ENCODE results near the gene TIAL1.
"Not testable (repeated sequence)": the region's sequence is repeated elsewhere in the genome, so short reads cannot be mapped to it uniquely, and the experiment has no call there.

Gene TIAL1

DNA sequence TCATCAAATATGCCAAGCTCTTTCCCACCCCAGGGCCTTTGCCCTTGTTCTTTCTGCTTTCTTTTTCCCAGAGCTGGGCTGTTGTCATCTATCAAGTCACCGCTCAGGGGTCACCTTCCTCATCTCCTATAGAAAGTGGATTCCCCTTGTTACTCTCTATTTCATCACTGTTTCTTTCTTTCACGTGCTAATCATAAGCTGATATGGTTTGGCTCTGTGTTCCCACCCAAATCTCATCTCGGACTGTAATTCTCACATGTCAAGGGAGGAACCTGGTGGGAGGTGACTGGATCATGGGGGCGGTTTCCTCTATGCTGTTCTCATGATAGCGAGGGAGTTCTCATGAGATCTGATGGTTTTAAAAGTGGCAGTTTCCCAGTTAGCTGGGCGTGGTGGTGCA, 17.0 kb upstream of the TIAL1 start:
- peak; percentile 13 for DNase-seq

DNA sequence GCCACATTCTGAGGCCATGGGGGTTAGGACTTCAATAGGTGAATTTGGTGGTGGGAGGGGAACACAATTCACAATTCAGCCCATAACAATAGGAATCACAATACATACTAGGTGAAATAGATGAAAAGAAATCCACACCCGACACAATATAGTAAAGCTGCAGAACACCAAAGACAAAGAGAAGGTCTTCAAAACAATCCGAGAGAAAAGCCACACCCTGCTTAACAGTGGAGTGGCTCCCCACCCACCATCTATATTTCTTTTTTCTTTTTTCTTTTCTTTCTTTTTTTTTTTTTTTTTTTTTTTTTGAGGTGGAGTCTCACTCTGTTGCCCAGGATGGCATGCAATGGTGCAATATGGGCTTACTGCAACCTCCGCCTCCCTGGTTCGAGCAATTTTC, 14.7 kb upstream of the TIAL1 start:
- no peak for DNase-seq

DNA sequence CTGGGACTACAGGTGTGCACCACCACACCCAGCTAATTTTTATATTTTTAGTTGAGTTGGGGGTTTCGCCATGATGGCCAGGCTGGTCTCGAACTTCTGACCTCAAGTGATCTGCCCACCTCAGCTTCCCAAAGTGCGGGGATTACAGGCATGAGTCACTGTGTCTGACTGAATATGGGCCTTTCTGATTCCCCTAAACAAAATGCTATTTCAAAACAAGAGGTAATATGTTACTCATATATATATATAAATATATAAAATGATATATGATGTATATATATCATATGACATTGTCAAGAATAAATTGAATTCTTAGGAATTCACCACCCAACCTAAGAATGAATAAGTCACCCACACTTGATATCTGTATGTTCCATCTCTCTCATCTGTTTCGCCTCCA, 12.8 kb upstream of the TIAL1 start:
- no peak for DNase-seq

DNA sequence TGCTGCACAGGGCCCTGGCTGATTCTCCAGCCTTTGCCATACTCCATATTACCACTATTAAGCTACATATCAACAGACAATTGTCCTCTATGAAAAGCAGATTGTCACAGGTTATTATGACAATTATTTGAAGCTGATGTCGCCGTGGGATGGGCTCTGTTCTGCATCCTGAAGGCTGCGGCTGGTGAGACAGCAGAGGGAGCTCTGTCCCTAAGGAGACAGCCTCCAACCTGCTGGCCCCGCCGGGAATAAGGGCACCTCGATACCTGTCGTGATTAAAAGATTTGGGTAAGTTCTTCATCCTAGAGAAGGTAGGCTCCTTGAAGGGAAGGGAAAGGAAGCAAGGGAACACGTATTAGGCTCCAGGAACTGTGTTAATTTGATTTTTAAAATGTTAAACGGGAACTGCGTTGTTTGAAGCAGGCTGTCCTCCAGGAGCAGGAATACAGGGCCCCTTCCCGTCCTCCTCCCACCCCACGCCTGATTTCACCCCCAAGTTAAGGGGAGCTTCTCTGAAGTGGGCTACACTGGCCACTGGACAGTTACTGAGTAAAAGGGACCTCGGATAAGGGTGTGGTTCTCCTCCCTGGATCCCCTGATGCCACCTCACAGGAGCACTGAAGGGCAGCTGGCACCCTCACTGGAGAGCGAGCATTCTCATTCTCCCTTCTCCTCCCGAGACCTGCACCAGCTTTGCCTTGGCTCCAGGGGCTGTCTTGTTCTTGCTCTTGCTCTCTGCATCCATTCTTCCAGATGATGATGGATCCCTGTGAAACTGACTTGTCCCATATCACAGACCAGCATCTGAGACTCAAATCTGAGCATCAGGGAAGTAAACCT, 11.8 kb upstream of the TIAL1 start:
- peak; percentile 57 for DNase-seq

DNA sequence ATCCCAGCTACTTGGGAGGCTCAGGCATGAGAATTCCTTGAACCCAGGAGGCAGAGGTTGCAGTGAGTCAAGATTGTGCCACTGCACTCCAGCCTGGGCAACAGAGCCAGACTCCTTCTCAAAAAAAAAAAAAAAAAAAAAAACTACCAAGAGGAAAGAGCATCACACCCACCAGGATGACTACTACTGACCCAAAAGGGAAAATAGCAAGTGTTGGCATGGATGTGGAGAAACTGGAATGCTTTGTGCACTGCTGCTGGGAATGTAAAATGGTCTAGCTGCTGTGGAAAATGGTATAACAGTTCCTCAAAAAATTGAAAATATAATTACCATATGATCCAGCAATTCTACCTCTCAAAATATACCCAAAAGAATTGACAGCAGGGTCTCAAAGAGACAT, 7.7 kb upstream of the TIAL1 start:
- no peak for DNase-seq

DNA sequence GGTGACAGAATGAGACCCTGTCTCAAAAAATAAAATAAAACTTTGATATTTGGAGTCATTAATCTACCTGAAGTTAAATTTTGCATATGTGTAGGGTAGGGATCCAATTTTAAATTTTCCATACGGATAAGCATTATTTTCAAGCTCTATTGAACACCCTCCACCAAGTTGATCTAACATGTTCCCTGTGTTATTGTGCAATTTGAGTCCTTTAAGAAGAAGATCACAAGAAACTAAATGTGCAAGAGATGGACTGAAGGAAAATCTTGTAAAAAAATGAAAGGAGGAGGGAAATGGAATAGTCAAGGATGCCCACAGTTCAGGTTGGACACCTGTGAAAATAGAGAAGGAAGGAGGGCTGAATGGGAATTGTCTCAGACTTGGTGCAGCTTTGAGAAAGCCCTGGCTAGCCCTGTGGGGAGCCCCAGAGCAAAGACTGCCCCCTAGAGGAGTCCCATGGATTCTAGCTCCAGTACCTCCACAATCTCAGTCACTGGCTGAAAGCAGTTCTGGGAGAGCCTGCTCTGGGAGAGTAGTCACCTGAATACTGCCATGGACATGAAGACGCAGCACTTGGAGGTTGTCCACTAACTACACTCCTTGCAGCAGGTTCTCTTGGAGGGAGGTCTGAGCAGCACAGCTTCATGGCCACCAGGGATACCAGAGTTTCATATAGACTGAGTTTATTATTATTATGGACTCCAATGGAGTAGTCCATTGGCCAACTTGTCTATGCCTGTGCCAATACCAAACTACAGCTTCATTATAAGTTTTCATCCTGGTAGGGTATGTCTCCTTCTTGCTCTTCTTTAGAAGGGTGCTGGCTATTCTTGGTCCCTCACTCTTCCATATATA, 5.7 kb upstream of the TIAL1 start:
- DNase-seq: peak; percentile 64

DNA sequence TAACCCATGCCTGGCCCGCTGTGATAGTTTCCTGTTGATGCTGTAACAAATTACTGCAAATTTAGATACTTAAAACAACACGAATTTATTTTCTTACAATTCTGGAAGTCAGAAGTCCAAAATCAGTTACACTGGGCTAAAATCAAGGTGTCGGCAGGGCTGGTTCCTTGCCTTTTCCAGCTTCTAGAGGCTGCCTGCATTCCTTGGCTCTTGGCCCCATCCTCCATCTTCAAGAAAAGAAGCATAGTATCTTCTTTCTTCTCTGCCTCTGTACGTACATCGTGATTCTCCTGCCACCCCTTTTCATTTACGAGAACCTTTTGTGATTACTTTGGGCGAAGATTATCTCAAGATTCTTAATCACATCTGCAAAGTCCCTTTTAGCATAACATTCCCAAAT, 1.6 kb upstream of the TIAL1 start:
- no peak for DNase-seq

DNA sequence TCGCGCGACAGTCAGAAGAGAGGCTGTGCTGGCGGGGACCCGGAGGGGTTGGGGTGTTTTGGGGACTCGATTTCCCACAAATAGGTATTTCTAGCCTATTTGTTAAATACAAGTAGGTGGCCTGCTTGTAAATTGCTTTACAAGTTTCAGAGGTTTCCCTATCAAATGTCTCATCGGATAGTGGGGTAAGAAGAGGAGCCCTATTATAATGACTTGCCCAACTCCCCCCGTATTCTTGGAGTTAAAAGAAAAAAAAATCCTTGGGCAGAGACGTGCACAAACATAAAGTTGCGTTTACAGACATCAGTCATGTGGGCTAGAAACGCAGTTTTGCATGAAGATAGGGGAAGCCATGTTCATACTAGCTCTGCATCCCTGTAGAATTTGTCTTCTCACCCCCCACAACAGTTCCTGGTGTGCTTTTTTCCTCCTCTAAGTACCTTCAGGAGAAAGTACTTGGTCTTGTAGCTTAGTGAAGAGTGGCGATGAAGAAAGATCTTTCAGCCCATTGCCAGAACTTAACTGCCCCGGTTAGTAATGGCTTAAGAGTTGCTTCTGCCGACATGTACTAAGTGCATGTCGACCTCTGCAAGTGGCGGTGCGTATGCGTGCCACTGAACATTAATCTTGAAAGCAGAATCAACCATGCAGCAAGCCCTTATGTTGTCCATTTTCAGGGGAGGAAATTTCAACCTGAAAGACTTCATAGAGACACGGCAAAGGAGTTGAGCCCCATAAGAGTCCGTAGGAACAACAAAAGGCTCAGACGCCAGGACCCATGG, 832 bp upstream of the TIAL1 start:
- DNase-seq: no peak

DNA sequence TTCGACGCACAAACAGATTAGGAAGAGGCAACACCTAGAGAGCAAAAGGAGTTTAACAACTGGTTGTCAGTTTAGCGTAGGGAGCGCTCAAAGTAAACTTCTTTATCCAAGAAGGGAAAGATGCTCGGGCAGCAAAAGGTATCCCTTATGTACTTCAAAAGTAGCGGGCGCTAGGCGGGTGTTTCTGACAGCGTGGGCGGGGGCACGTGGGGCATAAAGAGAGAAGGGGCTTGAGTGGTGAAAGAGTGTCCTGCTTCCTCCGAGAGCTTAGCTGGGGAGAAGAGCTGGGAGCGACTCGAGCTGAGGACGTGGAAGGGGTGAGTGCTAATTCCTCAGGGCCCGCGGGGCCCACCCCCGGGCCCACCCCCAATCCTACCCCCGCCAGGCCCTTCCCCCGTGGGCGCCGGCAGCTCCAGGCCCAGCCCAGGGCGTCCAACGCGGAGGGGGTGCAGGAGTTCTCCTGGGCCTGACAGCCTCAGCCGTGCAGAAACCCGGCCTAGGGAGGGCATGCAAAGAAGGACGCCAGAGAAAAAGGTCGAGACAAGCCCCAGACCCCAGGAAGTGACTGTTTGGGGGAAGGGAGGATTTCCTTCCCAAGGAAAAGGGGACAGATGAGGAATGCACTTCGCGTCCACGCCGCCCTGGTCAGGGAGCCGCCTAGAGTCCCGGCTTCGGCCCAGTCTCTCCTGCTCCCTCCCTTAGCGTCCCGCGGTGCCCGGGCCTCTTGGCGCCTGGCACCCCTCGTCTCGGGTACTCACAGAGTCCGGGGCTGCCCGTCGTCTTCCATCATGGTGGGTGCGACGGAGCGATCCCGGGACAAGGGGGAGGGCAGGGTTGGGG, 868 bp downstream of the TIAL1 start:
- peak; percentile 82 for DNase-seq

DNA sequence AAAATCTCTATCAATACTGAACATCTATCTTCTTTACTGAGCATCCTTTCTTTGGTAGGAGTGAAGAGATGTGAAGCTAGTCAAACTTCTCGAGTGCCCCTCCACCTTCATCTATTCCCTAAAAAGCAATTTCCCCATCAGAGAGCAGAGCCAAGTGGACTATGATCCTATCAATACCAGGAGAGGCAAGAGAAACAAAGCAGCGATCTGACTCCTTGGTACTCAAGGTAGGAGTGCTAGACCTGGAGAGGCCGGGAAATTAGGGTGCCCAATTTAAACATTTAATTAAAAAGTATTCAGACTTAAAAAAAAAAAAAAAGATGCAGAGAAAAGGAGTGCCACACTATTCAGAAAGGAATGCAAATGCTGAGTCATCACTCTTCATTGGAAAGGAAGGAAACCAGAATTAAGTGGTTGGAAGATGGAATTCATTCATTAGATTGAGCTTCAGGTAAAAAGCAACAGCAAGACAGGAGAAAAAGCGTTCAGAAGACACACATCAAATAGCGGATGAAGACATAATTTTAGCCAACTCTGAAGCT, 1.6 kb downstream of the TIAL1 start:
- no peak for DNase-seq

DNA sequence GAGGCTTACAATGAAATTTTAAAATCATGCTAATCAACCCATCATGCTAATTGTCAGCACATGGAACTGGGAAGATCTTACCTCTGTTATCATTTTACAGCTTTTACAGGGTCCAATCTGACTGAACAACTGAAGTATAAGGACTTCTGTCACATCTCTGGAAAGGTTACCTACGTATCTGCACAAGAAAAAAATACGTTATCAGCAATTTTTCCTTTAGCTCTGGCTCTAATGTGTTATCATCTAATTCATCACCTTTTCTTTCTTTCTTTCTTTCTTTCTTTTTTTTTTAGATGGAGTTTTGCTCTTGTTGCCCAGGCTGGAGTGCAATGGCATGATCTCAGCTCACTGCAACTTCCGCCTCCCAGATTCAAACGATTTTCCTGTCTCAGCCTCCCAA, 8.7 kb downstream of the TIAL1 start:
- no peak for DNase-seq

DNA sequence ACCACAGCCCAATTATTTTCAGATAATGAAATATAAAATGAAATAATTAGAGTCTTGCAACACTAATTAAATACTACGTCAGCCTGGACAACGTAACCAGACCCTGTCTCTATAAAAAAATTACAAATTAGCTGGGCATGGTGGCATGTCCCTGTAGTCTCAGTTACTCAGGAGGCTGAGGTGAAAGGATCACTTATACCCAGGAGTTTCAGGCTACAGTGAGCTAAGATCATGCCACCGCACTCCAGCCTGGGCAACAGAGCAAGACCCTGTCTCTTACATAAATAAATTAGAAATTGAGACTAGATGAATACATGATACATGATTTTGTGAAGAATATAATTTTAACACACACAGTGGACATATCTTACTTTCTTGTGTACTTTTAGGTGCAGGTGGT, 18.4 kb downstream of the TIAL1 start:
- DNase-seq: no peak

DNA sequence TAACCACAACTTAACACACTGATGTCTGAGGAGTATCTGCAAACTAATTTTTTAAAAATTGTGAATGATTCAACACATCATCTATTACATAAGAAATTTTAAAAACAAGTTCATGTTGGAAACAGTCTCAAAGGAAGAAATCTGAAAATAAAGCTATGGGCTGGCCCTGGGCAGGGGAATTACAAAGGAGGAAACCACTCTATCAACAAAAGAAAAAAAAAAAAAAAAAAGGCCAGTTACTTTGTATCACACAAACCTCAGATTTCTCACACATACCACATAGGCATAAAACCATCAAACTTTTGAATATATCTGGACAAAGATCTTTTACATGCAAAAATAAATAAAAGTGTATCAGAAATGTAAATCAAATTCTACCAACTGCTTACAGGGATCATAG, 20.8 kb downstream of the TIAL1 start:
- DNase-seq: no peak

DNA sequence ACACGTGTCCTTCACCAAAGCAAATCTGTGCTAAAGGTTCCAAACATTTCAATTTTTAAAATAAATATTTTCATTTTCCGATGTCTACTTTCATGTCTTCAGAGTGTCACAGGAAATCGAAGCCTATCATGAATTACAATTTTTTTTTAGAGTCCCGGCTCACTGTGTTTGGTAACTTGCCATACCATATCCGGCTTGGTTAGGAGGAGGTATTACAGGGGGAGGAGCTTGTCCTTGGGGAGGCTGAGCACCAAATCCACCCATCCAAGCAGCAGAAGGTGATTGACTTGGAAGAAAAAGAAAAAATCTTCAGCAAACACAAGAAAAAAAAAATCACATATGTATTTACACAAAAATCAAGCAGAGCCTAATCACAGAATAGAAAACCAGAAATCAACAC, 21.3 kb downstream of the TIAL1 start:
- DNase-seq: no peak

DNA sequence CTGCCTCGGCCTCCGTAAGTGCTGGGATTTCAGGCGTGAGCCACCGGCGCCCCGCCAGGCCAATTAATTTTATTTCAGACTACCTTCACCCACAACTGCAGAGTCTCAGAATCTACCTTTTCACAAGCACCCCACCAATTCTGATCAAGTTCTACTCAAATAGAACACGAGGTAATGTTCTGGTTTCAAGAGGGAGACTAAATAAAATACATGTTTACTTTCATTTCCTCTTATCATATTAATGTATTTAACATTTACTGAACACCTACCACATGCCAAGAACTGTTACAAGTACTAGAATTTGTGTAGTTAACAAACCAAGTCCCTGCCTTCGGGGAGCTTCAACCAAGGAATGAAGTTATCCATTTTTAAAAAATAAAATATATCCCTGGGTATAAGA, 28.8 kb downstream of the TIAL1 start:
- no peak for DNase-seq

DNA sequence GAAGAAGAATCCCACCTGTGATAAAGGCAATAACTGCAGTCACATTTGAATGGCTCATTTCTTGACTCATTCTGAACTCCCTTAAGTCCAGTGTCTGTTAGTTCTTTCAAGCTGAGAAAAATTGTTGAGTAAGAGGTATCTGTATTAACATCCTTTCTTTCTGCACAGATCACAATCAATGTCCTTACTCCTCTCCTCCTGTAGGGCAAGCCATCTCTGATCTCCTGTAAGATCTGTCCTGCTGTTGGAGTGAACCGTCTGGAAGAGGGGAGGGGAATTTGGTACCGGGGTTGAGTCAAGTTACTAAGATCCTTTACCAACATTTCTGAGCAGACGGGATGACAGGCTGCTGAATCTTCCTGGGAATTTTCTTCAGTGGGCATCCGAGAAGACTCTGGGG, 34.7 kb downstream of the TIAL1 start:
- no peak for DNase-seq

DNA sequence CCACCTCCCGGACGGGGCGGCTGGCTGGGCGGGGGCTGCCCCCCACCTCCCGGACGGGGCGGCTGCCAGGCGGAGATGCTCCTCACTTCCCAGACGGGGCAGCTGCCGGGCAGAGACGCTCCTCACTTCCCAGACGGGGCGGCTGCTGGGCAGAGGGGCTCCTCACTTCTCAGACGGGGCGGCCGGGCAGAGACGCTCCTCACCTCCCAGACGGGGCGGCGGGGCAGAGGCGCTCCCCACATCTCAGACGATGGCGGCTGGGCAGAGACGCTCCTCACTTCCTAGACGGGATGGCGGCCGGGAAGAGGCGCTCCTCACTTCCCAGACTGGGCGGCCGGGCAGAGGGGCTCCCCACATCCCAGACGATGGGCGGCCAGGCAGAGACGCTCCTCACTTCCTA, 37.3 kb downstream of the TIAL1 start:
- DNase-seq: peak; percentile 28

DNA sequence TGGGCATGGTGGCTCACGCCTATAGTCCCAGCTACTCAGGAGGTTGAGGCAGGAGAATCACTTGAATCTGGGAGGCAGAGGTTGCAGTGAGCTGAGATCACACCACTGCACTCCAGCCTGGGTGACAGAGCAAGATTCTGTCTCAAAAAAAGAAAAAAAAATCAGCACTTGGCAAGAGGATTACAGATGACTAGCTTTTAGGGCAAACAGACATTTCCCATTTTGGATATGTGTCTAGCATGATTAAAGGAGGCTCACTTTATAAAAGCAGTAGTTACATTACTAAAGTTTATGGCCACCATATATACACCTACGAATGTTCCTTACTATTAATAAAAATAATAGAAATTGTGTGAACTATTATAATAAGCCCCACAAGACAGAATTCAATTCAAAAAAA, 40.7 kb downstream of the TIAL1 start:
- not testable (repeated sequence) for DNase-seq

DNA sequence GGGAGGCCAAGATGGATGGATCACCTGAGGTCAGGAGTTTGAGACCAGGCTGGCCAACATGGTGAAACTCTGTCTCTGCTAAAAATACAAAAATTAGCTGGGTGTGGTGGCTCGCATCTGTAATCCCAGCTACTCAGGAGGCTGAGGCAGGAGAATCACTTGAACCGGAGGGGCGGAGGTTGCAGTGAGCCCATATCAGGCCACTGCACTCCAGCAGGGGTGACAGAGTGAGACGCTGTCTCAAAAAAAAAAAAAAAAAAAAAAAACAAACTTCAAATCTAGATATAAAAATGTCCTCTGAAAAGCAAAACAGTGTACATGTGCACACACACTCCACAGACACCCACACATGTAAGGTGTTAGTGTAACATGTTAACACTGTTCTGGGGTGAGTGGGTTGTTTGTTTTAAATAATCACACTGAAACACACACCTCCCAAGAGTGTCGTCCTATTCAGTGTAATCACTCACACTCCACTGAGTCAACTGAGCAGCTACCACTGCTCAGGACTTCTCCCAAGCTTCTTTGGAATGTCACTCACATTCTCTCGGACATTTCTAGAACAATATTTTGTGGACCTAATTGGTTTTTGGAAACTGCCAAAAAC, 41.5 kb downstream of the TIAL1 start:
- no peak for DNase-seq

DNA sequence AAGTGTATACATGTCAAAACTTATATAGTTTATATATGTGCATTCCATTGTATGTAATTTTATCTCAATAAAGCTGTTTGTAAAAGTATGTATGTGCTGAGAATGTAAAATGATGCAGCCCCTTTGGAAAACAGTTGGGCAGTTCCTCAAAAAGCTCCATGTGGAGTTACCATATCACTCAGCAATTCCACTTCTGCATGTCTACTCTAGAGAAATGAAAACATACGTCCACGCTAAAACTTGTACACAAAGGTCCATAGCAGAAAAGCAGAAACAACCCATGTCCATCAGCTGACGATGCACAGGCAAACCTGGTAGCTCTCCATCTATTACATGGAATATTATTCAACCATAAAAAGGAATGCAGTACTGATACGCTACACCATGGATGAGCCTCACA, 45.9 kb downstream of the TIAL1 start:
- no peak for DNase-seq

DNA sequence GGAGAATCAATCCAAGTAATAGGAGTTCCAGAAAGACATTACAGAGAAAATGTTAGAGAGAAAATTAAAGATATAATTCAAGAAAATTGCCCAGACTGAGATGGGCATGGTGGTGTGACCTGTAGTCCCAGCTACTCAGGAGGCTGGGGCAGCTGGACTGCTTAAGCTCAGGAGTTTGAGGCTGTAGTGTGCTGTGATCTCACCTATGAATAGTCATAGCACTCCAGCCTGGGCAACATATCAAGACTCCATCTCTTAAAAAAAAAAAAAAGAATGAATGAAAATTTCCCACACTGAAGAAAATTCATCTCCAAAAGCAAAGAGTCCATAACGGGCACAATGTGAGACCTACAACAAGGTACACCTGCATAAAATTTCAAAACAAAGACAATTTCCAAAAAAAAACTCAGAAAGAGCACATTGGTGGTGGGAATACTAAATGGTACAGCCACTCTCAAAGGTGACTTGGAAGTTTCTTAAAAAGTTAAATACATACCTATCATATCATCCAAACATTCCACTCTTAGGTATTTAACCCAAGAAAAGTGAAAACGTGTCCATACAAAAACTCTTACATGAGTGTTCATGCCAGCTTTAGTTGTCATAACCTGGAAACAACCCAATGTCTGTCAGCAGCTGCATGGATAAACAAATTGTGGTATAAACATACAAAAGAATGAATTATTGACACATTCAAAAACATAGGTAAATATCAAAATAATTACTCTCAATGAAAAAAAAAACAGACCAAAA, 47.3 kb downstream of the TIAL1 start:
- DNase-seq: no peak
